ENCODE measurements around the gene MYL12B. TPM values are rescaled to one million over a fixed set of nuclear protein-coding genes. Genes with fewer than 3 reads are reported as not detected.

Gene MYL12B
- total RNA-seq: 372 and 376 TPM in 2 replicates

GRCh38 chr18:3261373-3262233, at the start of gene MYL12B:
TSS of gene MYL12B (plus strand) at chr18:3262133. CDS start at chr18:3272899, 10,766 bp downstream.

GRCh38 chr18:3219631-3220335, 42.1 kb upstream of the MYL12B start, which contains the start of gene MYOM1:
TSS of gene MYOM1 (minus strand) at chr18:3219968. CDS start at chr18:3215223, 4,745 bp downstream.

GRCh38 chr18:3247240-3248061, 14.5 kb upstream of the MYL12B start, which contains the start of gene MYL12A:
TSS of gene MYL12A (plus strand) at chr18:3247801. CDS start at chr18:3253248, 5,447 bp downstream.

Other genes starting within 250 kb of the MYL12B start
- 33.6 and 44.5 TPM in 2 replicates for gene LPIN2, start 249.0 kb upstream of the MYL12B start, total RNA-seq
- gene MYOM1, start 42.2 kb upstream of the MYL12B start, total RNA-seq: 2.4 and 3.0 TPM in 2 replicates
- gene MYL12A, start 14.3 kb upstream of the MYL12B start, total RNA-seq: 830 and 922 TPM in 2 replicates
- 129 and 143 TPM in 2 replicates for gene TGIF1, start 188.0 kb downstream of the MYL12B start, total RNA-seq

All from smooth muscle cell of the umbilical artery (primary cell).